Fibroblast of skin of left quadriceps (primary cell): ENCODE data around the gene DDX3Y.

Experiments used
- DNase-seq, 2 experiments: peaks; one replicate each; pipeline ENCODE4 v3.0.0-alpha.2; 2013; ENCODE audit warnings: low read depth in 2 of 2

DDX3Y gene

DNA sequence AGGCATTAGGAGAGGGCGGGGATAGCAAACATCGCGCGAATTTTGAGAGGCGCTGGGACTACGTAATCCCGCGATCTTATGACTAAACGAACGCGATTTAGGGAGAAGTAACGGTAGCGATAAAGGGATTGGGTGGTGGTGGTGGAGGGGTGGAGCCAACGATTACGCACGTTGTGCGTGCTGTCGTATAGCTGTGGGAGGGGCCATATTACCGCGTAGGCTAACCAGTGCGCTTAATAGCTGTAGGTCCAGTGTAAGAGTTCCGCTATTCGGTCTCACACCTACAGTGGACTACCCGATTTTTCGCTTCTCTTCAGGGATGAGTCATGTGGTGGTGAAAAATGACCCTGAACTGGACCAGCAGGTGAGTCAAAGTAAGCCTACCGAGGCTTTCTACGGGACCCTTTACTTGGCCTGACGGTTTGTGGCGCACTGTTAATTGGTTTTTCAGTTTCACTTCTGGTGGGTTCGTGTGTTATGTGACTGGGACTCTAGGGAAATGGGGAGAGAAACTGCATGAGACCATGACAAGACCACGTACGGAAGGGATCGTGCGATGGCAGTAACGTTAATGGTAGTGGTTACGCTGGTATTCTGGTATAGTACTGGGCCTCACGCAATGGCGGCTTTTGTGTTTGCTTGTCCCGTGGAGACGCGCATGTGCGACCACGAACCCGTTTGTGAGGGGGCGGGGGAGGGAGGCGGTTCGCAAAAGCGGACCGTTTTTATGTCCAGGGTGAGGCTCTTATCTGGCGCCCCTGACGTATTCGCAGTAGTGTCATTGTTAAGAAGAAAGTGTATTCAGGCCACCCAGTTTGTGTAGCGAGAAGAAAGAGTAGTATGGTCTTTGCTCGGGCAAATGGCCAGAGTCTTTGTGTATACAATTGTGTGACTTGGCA, at the start of gene DDX3Y:
TSS of gene DDX3Y (plus strand) at position 251 of the 899 bp plus-strand sequence. CDS start at position 320, 69 bp downstream.
- DNase-seq = peak; percentile 84 to 89

DNA sequence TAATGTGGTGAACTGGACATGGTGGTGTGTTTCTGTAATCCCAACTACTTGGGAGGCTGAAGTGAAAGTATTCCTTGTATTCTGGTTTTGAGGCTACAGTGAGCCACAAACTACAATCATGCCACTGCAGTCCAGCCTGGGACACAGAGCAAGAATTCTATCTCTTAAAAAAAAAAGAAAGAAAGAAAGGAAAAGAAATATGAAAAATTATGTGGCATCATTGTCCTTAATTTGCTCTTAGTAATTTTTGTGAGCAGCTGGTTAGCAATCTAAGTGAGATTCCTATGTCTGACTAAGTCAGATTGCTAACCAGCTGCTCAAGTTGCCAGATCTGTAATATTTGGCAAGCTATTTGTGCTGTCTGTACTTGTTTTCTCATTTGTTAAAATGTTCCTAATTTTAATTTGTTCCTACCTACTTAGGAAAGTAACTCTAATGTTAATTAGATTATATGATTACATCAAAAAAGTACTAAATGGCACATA, 48.8 kb upstream of the DDX3Y start:
- DNase-seq = peak; percentile 2

DNA sequence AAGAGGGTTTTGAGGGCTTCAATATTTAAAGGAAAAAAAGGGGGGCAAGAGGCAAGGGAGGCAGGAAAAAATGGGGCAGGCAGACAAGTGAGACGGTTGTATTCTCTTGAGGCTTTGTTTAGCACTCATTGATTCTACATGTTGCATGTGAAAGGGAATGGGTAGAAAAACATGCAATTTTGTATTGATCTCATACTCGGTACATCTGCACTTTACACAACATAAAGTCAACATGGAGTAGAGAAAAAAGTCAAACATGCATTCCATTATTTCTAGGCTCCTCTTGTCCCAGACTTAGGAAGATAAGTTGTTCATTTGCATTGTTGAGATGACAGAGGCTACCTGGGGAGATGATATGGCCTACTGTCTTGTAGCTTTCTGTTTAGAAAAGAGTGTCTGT, 36.7 kb upstream of the DDX3Y start:
- no peak for DNase-seq

DNA sequence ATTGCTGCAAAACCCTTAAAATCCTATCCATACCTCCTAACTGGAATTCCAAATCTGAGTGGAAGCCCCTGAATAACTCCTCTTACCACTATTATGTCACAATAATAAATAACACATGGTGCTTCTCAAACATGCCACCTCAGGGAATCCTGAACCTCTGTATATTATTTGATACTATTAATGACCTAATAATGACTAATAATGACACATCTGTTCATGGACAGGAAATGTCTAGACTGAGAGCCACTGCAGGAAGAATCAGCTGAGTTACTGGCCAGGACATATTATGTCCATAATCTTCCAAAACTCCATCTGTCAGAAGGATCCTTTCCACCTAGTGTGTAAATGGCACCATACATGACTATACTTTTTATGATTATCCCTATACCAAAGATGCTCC, 7.7 kb upstream of the DDX3Y start:
- no peak for DNase-seq

DNA sequence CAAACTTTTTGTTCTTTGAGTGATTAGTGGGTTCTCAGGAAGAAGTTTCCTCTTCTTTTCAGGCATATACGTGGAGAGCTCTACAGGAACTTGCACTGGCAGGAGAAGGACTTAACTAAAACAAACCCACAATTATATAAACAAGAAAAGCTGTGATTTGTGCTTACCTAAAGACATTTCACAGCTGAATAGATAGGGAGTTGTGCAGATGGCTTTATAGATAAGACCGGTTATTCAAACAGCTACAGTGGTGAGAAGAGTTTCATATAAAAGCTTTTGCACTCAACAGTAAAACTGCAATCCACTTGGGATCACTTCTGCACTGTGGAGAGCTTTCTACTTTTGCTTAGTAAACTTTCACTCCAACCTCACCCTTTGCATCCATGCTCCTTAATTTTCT, 6.1 kb upstream of the DDX3Y start:
- DNase-seq = no peak

DNA sequence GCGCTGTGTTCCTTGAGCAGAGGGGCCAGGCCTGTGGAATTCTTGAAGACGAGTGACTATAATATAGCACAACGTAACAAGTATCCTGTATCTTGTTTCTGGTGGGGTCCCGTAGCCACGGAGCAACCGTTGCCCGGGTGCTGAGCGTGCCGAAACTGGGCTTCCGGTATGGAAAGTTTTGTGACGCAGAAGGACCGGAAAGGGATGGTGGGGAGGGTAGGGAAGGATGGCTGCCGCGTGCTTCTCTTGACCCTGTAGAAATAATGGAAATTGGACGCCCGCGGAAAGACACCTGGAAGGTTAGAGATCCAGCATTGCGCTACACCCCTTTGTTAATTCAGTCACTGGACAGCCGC, 827 bp downstream of the DDX3Y start:
- DNase-seq = peak in 1 of 2 experiments; percentile 42

DNA sequence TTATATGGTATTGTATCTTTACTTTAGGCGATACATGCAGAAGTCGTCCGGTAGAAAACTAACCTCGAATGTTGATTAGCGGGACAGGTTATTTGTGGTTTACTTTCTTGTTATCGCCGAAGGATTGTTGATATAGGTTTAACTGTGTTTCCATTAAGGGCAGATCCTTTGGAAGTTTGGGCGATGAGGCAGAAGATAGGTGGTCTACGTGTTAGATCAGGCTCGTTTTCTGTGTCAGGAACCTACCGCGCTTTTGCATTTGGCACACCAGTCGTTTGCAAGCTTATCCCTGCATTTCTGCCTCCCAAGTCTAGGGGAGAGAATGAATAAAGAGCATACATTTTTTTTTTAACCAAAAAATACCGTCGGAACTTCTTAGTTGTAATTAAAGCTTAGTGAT, 1.2 kb downstream of the DDX3Y start:
- no peak for DNase-seq

DNA sequence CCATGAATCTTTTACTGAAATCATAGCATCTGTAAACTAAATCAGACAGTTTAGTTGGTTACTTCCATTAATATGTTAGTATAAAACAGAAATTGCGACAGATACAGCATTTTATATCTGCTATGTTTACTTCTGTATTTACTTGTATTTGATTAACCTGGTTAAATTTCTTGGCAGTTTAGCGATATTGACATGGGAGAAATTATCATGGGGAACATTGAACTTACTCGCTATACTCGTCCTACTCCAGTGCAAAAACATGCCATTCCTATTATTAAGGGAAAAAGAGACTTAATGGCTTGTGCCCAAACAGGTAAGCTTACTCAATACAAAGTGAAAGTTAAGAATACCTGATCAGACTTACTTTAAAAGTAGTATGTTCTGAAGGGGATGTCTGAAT, 8.9 kb downstream of the DDX3Y start:
- DNase-seq = no peak

DNA sequence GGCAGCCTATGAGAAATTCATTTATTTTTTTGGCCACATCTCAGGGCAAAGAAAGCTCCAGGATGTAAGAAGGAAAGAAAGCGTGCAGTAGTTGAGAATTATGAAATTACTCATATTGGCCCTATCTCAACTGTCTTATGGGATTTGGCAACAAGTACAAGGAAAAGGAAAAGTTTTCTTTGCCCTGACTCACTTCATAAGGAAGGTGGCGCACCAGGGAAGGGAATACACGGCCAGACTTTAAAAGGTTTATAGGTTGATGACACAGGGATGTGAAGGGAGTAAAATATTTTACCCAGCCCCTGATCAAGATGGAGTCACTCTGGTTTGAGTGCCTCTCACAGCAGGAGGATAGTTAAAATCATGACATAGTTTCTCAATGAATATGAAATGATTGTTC, 23.4 kb downstream of the DDX3Y start:
- peak; percentile 40 to 45 for DNase-seq

DNA sequence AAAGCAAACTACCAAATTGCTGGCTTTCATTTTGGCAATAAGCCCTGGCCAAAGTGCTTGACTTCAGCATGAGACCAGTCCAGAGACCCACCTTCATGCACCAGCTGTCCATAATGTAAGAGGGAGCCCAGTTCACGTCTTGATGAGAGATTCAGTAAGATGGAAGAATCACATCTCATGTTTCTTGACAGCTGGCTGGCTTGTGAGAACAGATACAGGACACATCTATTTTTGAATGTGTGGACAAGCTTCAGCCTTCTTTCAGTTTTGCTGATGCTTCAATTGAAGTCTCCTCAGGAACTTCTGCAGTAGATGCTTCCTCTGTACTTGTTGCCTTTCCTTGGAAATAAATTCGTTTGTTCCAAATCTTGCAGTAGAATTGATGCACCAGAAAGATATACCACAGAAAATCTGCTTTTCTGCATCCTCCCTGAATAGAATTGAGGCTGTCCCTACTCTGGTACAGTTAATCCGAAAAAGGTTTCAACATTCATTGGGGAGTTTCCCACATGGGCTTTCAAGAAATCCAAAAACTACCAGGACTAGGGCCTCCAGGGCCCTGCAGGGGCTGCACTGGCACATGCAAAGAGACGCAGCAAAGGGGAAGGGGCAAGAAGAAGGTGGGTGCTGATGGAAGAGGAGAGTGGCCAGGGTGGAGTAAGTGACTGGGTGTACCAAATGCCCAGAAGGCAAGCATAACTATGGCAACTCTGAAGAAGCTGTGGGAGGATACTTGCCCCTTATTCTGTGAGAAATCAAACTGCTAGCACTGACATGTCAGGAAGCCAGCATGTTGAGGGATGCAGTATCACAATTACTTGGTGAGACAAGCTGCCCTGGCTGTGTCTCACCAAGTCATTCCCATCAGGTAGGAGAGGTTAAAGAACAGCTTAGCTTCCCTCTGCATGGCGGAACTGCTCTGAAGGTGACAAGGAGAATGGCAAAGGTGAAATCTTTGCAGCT, 37.3 kb downstream of the DDX3Y start:
- no peak for DNase-seq
